A673 (cell line): ENCODE data around the gene TUBA4B.

ENCODE experiments used
- EZH2 ChIP-seq: fragments of 200-600 bp; sonication (generic); IDR thresholded peaks from 2 replicates; pipeline ENCODE4 v1.6.1; 2017; ENCODE audit warnings: borderline replicate concordance, low read depth, mild to moderate bottlenecking, mixed read lengths, antibody characterized with exemption, low read length; ENCODE audit not compliant: poor library complexity, severe bottlenecking
- TF ChIP-seq, protein P1 (sequence below): fragments of 300-800, 200-600 bp; sonication (generic); conservative IDR thresholded peaks from 2 replicates; pipeline ENCODE4 v1.5.1; 2017; ENCODE audit warnings: low read depth, mild to moderate bottlenecking, antibody characterized with exemption, low read length, moderate library complexity, mixed read lengths

- TF ChIP-seq, protein P1, sequence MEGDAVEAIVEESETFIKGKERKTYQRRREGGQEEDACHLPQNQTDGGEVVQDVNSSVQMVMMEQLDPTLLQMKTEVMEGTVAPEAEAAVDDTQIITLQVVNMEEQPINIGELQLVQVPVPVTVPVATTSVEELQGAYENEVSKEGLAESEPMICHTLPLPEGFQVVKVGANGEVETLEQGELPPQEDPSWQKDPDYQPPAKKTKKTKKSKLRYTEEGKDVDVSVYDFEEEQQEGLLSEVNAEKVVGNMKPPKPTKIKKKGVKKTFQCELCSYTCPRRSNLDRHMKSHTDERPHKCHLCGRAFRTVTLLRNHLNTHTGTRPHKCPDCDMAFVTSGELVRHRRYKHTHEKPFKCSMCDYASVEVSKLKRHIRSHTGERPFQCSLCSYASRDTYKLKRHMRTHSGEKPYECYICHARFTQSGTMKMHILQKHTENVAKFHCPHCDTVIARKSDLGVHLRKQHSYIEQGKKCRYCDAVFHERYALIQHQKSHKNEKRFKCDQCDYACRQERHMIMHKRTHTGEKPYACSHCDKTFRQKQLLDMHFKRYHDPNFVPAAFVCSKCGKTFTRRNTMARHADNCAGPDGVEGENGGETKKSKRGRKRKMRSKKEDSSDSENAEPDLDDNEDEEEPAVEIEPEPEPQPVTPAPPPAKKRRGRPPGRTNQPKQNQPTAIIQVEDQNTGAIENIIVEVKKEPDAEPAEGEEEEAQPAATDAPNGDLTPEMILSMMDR, result no peak
- TF ChIP-seq EZH2, result no peak
Measured at GRCh38 chr2:219205165-219205538, 47.9 kb upstream of the TUBA4B start.
